ENCODE data around the gene ANO2.

Gene ANO2

DNA sequence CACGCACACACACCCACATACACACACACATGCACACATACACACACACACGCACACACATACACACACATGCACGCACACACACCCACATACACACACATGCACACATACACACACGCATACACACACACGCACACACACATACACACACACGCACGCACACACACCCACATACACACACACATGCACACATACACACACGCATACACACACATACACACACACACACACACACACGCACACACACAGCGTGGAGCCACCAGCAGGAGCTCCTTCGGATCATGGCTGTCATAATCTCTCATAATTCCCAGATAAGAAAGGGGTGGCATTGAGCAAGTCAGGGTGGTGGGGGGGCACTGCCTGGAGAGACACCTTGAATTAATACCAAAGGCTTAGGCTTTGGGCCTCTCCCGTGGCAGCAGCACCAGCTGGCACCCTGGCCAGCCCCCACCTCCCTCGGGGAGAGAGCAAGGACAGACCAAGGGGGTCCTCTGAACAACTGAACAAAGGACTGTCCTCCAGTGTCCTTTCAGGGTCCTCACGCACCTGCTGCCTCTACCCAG is 21.9 kb downstream of the ANO2 start:
- no peak for DNase-seq (ENCODE audit: low read depth)
- TF ChIP-seq, protein P1, sequence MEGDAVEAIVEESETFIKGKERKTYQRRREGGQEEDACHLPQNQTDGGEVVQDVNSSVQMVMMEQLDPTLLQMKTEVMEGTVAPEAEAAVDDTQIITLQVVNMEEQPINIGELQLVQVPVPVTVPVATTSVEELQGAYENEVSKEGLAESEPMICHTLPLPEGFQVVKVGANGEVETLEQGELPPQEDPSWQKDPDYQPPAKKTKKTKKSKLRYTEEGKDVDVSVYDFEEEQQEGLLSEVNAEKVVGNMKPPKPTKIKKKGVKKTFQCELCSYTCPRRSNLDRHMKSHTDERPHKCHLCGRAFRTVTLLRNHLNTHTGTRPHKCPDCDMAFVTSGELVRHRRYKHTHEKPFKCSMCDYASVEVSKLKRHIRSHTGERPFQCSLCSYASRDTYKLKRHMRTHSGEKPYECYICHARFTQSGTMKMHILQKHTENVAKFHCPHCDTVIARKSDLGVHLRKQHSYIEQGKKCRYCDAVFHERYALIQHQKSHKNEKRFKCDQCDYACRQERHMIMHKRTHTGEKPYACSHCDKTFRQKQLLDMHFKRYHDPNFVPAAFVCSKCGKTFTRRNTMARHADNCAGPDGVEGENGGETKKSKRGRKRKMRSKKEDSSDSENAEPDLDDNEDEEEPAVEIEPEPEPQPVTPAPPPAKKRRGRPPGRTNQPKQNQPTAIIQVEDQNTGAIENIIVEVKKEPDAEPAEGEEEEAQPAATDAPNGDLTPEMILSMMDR (IDR thresholded peaks at IDR 0.05; ENCODE audit: control insufficient read depth, insufficient read depth, low read depth, low read length, missing control alignments), result no peak

DNA sequence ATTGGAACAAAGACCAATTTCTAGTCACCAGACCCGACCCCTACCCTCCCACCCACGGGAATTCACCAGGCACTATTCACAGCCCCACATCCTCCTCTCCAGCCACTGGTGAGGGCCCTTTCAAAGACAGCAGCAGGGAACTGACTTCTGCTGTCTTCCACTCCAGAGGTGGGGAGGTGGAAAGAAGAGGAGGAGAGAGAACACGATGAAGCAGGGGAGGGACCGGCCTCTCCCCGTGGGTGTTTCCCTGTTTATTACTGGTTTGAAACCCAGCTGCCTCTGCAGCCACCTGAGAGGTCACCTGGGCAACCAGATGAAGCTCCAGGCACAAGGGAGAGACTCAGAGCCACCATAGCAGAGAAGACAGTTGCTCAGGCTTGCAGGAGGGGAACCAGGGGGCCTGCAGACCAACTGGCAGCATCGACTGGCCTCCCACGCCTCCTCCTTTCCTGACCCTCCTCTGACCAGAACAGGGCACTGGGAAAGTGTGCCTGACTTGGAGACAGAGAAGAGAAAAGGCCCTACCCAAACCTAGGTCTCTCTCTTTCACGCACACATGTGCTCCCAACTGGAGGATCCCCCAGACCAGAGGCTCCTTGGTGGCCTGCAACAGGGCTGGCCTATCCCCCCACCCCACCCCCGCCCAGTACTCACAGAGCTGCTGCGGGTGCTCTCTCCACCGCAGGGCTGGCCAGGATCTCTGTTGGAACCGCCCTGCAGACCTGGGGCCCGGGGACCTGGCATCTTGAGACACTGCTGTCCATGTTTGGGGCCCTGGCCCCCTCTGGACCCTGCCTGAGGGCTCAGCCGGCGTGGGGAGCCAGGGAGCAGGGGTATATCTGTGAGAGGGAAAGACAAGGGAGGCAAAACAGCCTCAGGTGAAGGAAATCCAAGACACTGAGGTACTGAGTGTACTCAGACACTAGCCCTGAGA is 22.8 kb downstream of the ANO2 start:
- no peak for DNase-seq (ENCODE audit: low read depth)
- no peak overlapping the region for H3K4me3 ChIP-seq (ENCODE audit: control insufficient read depth, low read depth, low read length)
- TF ChIP-seq, protein P1 (IDR thresholded peaks at IDR 0.05; ENCODE audit: control insufficient read depth, insufficient read depth, low read depth, low read length, missing control alignments), result no peak

More for the DNA sequence above, 21.9 kb downstream of the ANO2 start:
- no peak overlapping the region for H3K4me3 ChIP-seq (ENCODE audit: control insufficient read depth, low read depth, low read length)

DNA sequence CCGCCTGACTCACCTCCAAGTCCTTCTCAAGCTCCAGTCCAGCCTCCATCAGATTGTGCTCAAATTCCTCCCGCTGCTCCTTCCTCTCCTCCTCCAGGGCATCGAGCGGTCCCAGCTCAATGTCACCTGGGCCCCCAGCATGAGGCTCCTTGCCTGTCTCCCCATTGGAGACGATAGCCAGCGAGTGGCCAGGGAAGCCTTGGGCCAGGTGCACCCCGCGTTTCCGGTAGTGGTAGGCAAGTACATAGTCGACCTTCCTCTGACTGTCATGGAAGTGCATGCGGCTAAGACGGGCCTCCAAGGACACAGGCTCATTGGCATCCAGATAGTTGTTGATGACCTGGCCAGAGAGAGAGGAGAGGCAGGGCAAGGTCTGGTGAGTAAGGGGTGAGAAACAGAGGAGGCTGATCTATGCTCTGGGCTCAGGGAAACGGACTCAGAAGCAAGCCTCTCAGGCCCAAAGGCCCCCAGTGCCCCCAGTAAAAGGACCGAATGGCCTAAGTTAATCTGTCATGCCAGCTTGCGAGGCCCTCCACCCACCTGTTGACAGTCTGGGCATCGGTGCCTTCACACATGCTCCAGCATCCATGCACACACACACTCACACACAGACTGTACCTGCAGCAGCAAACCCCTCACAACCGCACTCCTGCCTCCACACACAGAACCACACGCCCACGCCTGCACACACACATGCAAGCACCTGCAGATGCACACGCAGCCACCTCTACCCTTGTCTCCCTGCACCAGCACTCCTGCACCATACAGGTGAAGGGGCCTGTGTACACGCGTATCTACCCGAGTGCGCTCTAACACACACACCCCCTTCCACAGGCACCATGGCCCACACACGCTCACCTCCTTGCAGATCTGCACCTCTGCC is 23.8 kb downstream of the ANO2 start:
- DNase-seq (ENCODE audit: low read depth), result no peak
- no peak overlapping the region for H3K4me3 ChIP-seq (ENCODE audit: control insufficient read depth, low read depth, low read length)
- TF ChIP-seq, protein P1 (IDR thresholded peaks at IDR 0.05; ENCODE audit: control insufficient read depth, insufficient read depth, low read depth, low read length, missing control alignments), result no peak

DNA sequence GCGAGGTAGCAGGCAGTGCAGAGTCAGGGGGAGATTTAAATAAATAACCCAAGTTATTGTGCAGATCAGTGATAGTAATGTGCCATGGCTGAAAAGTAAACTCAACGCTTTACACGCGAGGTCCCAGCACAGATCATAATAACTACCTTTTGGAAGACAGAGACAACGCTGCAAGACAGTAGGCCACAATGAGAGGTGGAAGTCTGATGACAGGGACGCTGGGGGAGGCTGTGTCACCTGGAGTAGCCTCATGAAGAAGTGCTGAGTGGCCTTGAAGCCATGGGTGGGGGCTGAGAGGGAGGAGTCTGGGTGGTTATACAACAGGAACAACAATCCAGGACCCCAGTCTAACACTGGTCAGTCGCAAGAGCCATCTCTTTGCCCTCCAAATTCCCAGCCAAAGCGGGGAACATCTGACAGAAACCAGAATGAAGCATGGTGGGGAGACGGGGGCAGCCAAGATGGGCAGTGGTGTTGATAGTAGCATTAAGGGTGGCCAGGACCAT is 28.2 kb downstream of the ANO2 start:
- TF ChIP-seq, protein P1 (IDR thresholded peaks at IDR 0.05; ENCODE audit: control insufficient read depth, insufficient read depth, low read depth, low read length, missing control alignments), result no peak
- H3K4me3 ChIP-seq (ENCODE audit: control insufficient read depth, low read depth, low read length), result no peak overlapping the region
- no peak for DNase-seq (ENCODE audit: low read depth)

DNA sequence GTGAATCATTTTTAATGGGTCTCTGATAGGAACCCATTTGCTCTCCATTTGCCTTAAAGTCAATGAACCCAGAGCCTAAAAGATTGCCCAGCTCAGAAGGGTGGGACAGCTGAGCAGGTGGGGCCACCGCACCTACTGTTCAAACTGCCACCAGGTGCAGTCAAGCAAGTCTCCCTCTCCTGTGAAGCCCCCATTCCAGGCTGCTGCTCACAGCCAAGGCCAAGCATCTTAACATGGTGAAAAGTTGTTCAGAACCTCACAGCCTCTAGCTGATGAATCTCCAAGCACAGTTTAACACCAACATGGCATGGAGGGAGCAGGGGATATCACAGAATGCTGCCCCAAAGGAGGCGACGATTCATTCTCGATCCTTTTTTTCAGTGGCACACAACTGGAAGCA is 29.5 kb downstream of the ANO2 start:
- no peak for DNase-seq (ENCODE audit: low read depth)
- TF ChIP-seq, protein P1 (IDR thresholded peaks at IDR 0.05; ENCODE audit: control insufficient read depth, insufficient read depth, low read depth, low read length, missing control alignments), result no peak

More for the DNA sequence above, 29.5 kb downstream of the ANO2 start:
- H3K4me3 ChIP-seq (ENCODE audit: control insufficient read depth, low read depth, low read length), result no peak overlapping the region
